Measurements from ENCODE around the gene SMC3. TPM values are rescaled to one million over a fixed set of nuclear protein-coding genes. Genes with fewer than 3 reads are reported as not detected.

SMC3 gene
- total RNA-seq, 1 experiment from 2014 or later, result 42.3 TPM

GRCh38 chr10:110549211-110549610 is 18.3 kb upstream of the SMC3 start:
- Histone ChIP-seq H3K4me3 (ENCODE audit: low read length) (no peak overlapping the region), H3K79me2 (ENCODE audit: low read length) (no peaks in the 10 kb centered on the region), H3K27ac (ENCODE audit: low read length) (no peak overlapping the region), H3K36me3 (ENCODE audit: insufficient read depth, low read length) (no peaks in the 10 kb centered on the region), H2AFZ (ENCODE audit: low read length) (no peak overlapping the region), H3K9me3 (ENCODE audit: low read length) (no peaks in the 10 kb centered on the region), H3K4me2 (ENCODE audit: low read depth, low read length, poor library complexity, severe bottlenecking) (no peak overlapping the region), H4K20me1 (ENCODE audit: insufficient read depth, low read depth, low read length) (no peaks in the 10 kb centered on the region), H3K9ac (ENCODE audit: low read length) (no peak overlapping the region), H3K9me2 (replicated peaks; ENCODE audit: insufficient read depth, low read length) (no peaks in the 10 kb centered on the region), H3K4me1 (ENCODE audit: low read length) (peaks cover 9% of the 10 kb centered on the region), H3K27me3 (ENCODE audit: low read length) (no peaks in the 10 kb centered on the region)
- no peak for DNase-seq

- no peak overlapping the region for H2AFZ ChIP-seq (ENCODE audit: low read length)
- H3K9me3 ChIP-seq (ENCODE audit: low read length), result no peaks in the 10 kb centered on the region
- H3K4me1 ChIP-seq (ENCODE audit: low read length), result peaks cover 14% of the 10 kb centered on the region
- H3K9ac ChIP-seq (ENCODE audit: low read length), result no peak overlapping the region
- no peak for DNase-seq
- H3K4me3 ChIP-seq (ENCODE audit: low read length), result no peak overlapping the region
- no peak overlapping the region for H3K27ac ChIP-seq (ENCODE audit: low read length)
- no peaks in the 10 kb centered on the region for H4K20me1 ChIP-seq (ENCODE audit: insufficient read depth, low read depth, low read length)
- H3K9me2 ChIP-seq (replicated peaks; ENCODE audit: insufficient read depth, low read length), result no peaks in the 10 kb centered on the region
- no peaks in the 10 kb centered on the region for H3K79me2 ChIP-seq (ENCODE audit: low read length)
- H3K4me2 ChIP-seq (ENCODE audit: low read depth, low read length, poor library complexity, severe bottlenecking), result no peak overlapping the region
- no peaks in the 10 kb centered on the region for H3K27me3 ChIP-seq (ENCODE audit: low read length)
- no peaks in the 10 kb centered on the region for H3K36me3 ChIP-seq (ENCODE audit: insufficient read depth, low read length)
These were observed 13.6 kb upstream of the SMC3 start for GRCh38 chr10:110553905-110554304.

DNA sequence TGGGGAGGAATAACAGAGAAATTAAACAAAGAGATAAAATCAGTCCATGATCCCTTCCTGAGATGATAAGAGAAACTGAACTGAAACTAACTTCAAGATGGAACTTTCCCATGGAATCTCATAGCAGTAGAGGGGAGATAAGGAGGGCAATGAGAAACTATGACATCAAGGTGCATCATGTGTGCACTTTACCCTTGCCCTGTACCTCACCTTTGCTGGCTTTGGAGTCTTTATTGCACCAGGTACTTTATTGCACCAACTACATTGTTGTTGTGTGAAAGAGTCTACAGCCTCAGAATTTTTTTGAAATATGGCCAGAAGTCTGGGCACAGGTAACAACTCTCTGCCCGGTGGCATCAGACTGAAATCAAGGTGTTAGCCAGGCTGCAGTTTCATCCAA is 11.2 kb upstream of the SMC3 start:
- Histone ChIP-seq H3K79me2 (ENCODE audit: low read length) (no peaks in the 10 kb centered on the region), H3K27ac (ENCODE audit: low read length) (no peak overlapping the region), H2AFZ (ENCODE audit: low read length) (no peak overlapping the region), H3K36me3 (ENCODE audit: insufficient read depth, low read length) (no peaks in the 10 kb centered on the region), H3K9ac (ENCODE audit: low read length) (no peak overlapping the region), H3K9me3 (ENCODE audit: low read length) (no peaks in the 10 kb centered on the region), H3K27me3 (ENCODE audit: low read length) (no peaks in the 10 kb centered on the region), H4K20me1 (ENCODE audit: insufficient read depth, low read depth, low read length) (no peaks in the 10 kb centered on the region), H3K4me3 (ENCODE audit: low read length) (no peak overlapping the region), H3K4me2 (ENCODE audit: low read depth, low read length, poor library complexity, severe bottlenecking) (no peak overlapping the region), H3K4me1 (ENCODE audit: low read length) (peaks cover 14% of the 10 kb centered on the region), H3K9me2 (replicated peaks; ENCODE audit: insufficient read depth, low read length) (no peaks in the 10 kb centered on the region)
- DNase-seq, result no peak

DNA sequence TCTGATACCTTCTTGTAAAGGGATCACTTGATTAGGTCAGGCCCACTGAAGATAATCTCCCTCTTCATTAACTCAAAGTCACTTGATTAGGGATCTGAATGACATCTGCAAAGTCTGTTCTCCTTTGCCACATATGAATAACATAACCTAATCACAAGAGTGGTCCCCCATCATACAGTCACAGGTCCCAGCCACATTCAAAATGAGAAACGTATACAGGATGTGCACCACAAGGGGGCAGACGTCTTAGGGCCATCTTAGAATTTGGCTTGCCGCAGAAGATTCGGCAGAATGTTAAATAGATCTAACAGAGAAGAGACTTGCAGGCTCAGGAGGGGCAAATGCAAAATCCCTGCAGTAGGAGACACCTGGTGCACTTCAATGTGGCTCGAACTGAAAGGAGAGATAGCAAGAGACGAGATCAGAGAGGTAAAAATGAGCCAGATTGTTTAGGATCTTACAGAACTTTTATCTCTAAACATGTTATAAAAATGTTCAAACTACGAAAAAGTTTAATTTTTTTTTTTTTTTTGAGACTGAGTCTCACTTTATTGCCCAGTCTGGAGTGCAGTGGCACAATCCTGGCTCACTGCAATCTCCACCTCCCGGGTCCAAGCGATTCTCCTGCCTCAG is 10.4 kb upstream of the SMC3 start:
- Histone ChIP-seq H3K36me3 (ENCODE audit: insufficient read depth, low read length) (no peaks in the 10 kb centered on the region), H3K4me3 (ENCODE audit: low read length) (no peak overlapping the region), H3K79me2 (ENCODE audit: low read length) (no peaks in the 10 kb centered on the region), H3K4me1 (ENCODE audit: low read length) (peaks cover 19% of the 10 kb centered on the region), H4K20me1 (ENCODE audit: insufficient read depth, low read depth, low read length) (no peaks in the 10 kb centered on the region), H3K27me3 (ENCODE audit: low read length) (no peaks in the 10 kb centered on the region), H3K9ac (ENCODE audit: low read length) (no peak overlapping the region), H2AFZ (ENCODE audit: low read length) (peak overlapping the region; percentile 39; the same call in 1 of the 2 replicates), H3K27ac (ENCODE audit: low read length) (no peak overlapping the region), H3K4me2 (ENCODE audit: low read depth, low read length, poor library complexity, severe bottlenecking) (peak overlapping the region; percentile 43), H3K9me3 (ENCODE audit: low read length) (no peaks in the 10 kb centered on the region), H3K9me2 (replicated peaks; ENCODE audit: insufficient read depth, low read length) (no peaks in the 10 kb centered on the region)
- peak; percentile 91 for DNase-seq

DNA sequence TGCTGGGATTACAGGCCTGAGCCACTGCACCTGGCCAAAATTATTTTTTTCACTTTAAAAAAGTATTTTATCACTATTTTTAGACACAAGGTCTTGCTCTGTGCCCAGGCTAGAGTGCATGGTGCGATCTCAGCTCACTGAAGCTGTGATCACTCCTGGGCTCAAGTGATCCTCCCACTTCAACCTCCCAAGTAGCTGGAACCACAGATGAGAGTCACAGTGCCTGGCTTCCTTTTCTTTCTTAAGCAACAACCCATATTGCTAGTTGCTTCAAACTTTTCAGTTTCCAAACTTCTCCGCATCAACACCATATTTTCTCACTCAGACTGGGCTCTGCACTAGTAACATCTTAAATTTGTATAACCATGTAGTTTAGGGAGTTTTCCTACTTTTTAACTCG is 9.5 kb upstream of the SMC3 start:
- Histone ChIP-seq H3K79me2 (ENCODE audit: low read length) (no peaks in the 10 kb centered on the region), H3K36me3 (ENCODE audit: insufficient read depth, low read length) (no peaks in the 10 kb centered on the region), H3K27me3 (ENCODE audit: low read length) (no peaks in the 10 kb centered on the region), H3K4me3 (ENCODE audit: low read length) (no peak overlapping the region), H3K4me1 (ENCODE audit: low read length) (peaks cover 25% of the 10 kb centered on the region), H3K9me2 (replicated peaks; ENCODE audit: insufficient read depth, low read length) (no peaks in the 10 kb centered on the region), H3K9ac (ENCODE audit: low read length) (no peak overlapping the region), H3K9me3 (ENCODE audit: low read length) (no peaks in the 10 kb centered on the region), H2AFZ (ENCODE audit: low read length) (no peak overlapping the region), H3K27ac (ENCODE audit: low read length) (no peak overlapping the region), H4K20me1 (ENCODE audit: insufficient read depth, low read depth, low read length) (no peaks in the 10 kb centered on the region), H3K4me2 (ENCODE audit: low read depth, low read length, poor library complexity, severe bottlenecking) (no peak overlapping the region)
- no peak for DNase-seq

DNA sequence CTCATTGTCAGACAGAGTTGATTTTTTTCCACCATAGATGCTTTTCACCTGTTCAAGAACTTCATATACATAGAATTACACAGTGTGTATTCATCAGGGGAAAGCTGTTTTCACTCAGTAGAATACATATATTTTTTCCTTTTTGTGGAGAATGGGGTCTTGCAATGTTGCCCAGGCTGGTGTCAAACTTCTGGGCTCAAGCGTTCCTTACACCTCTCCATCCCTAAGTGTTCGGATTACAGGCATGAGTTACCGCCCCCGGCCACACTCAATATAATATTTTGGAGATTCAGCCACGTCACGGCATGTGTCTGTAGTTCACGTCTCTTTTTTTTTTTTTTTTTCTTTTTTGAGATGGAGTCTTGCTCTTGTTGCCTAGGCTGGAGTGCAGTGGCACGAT is 7.5 kb upstream of the SMC3 start:
- H3K36me3 ChIP-seq (ENCODE audit: insufficient read depth, low read length), result no peaks in the 10 kb centered on the region
- peaks cover 25% of the 10 kb centered on the region for H3K4me1 ChIP-seq (ENCODE audit: low read length)
- no peaks in the 10 kb centered on the region for H3K27me3 ChIP-seq (ENCODE audit: low read length)
- H2AFZ ChIP-seq (ENCODE audit: low read length), result no peak overlapping the region
- H3K9me3 ChIP-seq (ENCODE audit: low read length), result no peaks in the 10 kb centered on the region
- H4K20me1 ChIP-seq (ENCODE audit: insufficient read depth, low read depth, low read length), result no peaks in the 10 kb centered on the region
- no peaks in the 10 kb centered on the region for H3K79me2 ChIP-seq (ENCODE audit: low read length)
- no peak overlapping the region for H3K4me3 ChIP-seq (ENCODE audit: low read length)
- no peak for DNase-seq
- no peak overlapping the region for H3K9ac ChIP-seq (ENCODE audit: low read length)
- H3K27ac ChIP-seq (ENCODE audit: low read length), result no peak overlapping the region
- H3K4me2 ChIP-seq (ENCODE audit: low read depth, low read length, poor library complexity, severe bottlenecking), result no peak overlapping the region
- H3K9me2 ChIP-seq (replicated peaks; ENCODE audit: insufficient read depth, low read length), result no peaks in the 10 kb centered on the region

- Histone ChIP-seq H4K20me1 (ENCODE audit: insufficient read depth, low read depth, low read length) (no peaks in the 10 kb centered on the region), H2AFZ (ENCODE audit: low read length) (no peak overlapping the region), H3K4me2 (ENCODE audit: low read depth, low read length, poor library complexity, severe bottlenecking) (no peak overlapping the region), H3K9me3 (ENCODE audit: low read length) (no peaks in the 10 kb centered on the region), H3K79me2 (ENCODE audit: low read length) (no peaks in the 10 kb centered on the region), H3K27ac (ENCODE audit: low read length) (no peak overlapping the region), H3K9ac (ENCODE audit: low read length) (no peak overlapping the region), H3K36me3 (ENCODE audit: insufficient read depth, low read length) (no peaks in the 10 kb centered on the region), H3K9me2 (replicated peaks; ENCODE audit: insufficient read depth, low read length) (no peaks in the 10 kb centered on the region), H3K4me3 (ENCODE audit: low read length) (no peak overlapping the region), H3K27me3 (ENCODE audit: low read length) (no peaks in the 10 kb centered on the region), H3K4me1 (ENCODE audit: low read length) (peaks cover 31% of the 10 kb centered on the region)
- DNase-seq, result no peak
These were observed 6.2 kb upstream of the SMC3 start for GRCh38 chr10:110561292-110561691.

DNA sequence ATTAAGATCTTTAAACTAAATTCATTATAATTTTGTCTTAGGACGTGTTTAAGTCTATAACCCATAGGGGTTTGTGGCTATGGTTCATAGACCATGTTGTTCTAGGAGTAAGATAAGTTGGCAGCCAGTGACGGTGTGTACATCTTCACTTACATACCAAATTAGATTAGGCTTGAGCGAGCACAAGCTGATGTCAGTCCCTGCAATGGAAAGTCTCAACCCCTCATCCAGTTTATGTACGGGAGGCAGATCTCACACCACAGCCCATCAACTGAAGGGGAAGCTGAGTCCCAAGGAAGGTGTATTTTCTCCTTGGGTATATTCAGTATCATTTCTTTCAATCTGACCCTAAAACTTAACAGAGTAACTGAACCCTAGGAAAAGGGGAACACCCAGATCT is 5.1 kb upstream of the SMC3 start:
- H3K27ac ChIP-seq (ENCODE audit: low read length), result no peak overlapping the region
- no peaks in the 10 kb centered on the region for H3K9me3 ChIP-seq (ENCODE audit: low read length)
- H3K27me3 ChIP-seq (ENCODE audit: low read length), result no peaks in the 10 kb centered on the region
- no peaks in the 10 kb centered on the region for H3K9me2 ChIP-seq (replicated peaks; ENCODE audit: insufficient read depth, low read length)
- no peak overlapping the region for H2AFZ ChIP-seq (ENCODE audit: low read length)
- no peak for DNase-seq
- H3K36me3 ChIP-seq (ENCODE audit: insufficient read depth, low read length), result no peaks in the 10 kb centered on the region
- no peaks in the 10 kb centered on the region for H4K20me1 ChIP-seq (ENCODE audit: insufficient read depth, low read depth, low read length)
- peaks cover 32% of the 10 kb centered on the region for H3K4me1 ChIP-seq (ENCODE audit: low read length)
- H3K79me2 ChIP-seq (ENCODE audit: low read length), result no peaks in the 10 kb centered on the region
- no peak overlapping the region; the same call in 1 of the 2 replicates for H3K9ac ChIP-seq (ENCODE audit: low read length)
- H3K4me2 ChIP-seq (ENCODE audit: low read depth, low read length, poor library complexity, severe bottlenecking), result no peak overlapping the region
- H3K4me3 ChIP-seq (ENCODE audit: low read length), result no peak overlapping the region
